SJSA1 (cell line): ENCODE measurements around the gene MLPH. TPM values are rescaled to one million over a fixed set of nuclear protein-coding genes. Genes with fewer than 3 reads are reported as not detected.
A peak's percentile ranks its signal among the peaks of the same experiment; 100 is the strongest.

ENCODE experiments used
- DNase-seq, 2 experiments: peaks; one replicate each; pipeline ENCODE4 v3.0.0-alpha.2; 2015 to 2020; ENCODE audit warnings: low spot score in 2 of 2, low read depth in 1 of 2
- H3K27ac ChIP-seq: fragments of 250-450 bp; sonication (Bioruptor Pico); 2 replicates; pipeline ENCODE4 v1.5.1; 2020; ENCODE audit warnings: mild to moderate bottlenecking, moderate library complexity
- H3K27me3 ChIP-seq: fragments of 250-450 bp; sonication (Bioruptor Pico); replicated peaks from 2 replicates; pipeline ENCODE4 v1.5.1; 2020; ENCODE audit warnings: mild to moderate bottlenecking, moderate library complexity
- H3K36me3 ChIP-seq: fragments of 250-450 bp; sonication (Bioruptor Pico); 2 replicates; pipeline ENCODE4 v1.5.1; 2020; ENCODE audit warnings: mild to moderate bottlenecking
- H3K4me1 ChIP-seq: fragments of 250-450 bp; sonication (Bioruptor Pico); replicated peaks from 2 replicates; pipeline ENCODE4 v1.6.1; 2021; ENCODE audit warnings: mild to moderate bottlenecking
- H3K4me3 ChIP-seq: fragments of 250-450 bp; sonication (Bioruptor Pico); 2 replicates; pipeline ENCODE4 v1.5.1; 2020; ENCODE audit warnings: mild to moderate bottlenecking
- H3K9me3 ChIP-seq: fragments of 250-450 bp; sonication (Bioruptor Pico); replicated peaks from 2 replicates; pipeline ENCODE4 v1.5.1; 2020; ENCODE audit warnings: mild to moderate bottlenecking
- total RNA-seq: library from RNA; depleted of rRNA; stranded (reverse); fragments of >200 nt; shearing (Covaris generic); gene quantifications from 2 replicates; pipeline ENCODE4 v1.2.3, GENCODE V29; 2014; rRNA removed

Gene MLPH
- total RNA-seq, 1 experiment from 2014 or later, result 0.50 TPM

GRCh38 chr2:237598468-237599208, 111.6 kb downstream of the MLPH start:
- H3K36me3 ChIP-seq, result no peaks in the 10 kb centered on the region
- no peak overlapping the region for H3K27ac ChIP-seq
- no peak overlapping the region for H3K4me3 ChIP-seq
- H3K27me3 ChIP-seq, result no peaks in the 10 kb centered on the region
- no peak for DNase-seq
- H3K4me1 ChIP-seq, result peaks cover 16% of the 10 kb centered on the region
- H3K9me3 ChIP-seq, result no peaks in the 10 kb centered on the region

- peak overlapping the region; percentile 14; the same call in 1 of the 2 replicates for H3K27ac ChIP-seq
Observed at GRCh38 chr2:237599465-237600110, 112.5 kb downstream of the MLPH start.

GRCh38 chr2:237600205-237600846, 113.3 kb downstream of the MLPH start:
- Histone ChIP-seq H3K27me3 (no peaks in the 10 kb centered on the region), H3K4me1 (peaks cover 28% of the 10 kb centered on the region), H3K36me3 (no peaks in the 10 kb centered on the region), H3K27ac (peak overlapping the region; percentile 14; the same call in 1 of the 2 replicates), H3K9me3 (no peaks in the 10 kb centered on the region), H3K4me3 (no peak overlapping the region)
- peak in 1 of 2 experiments; percentile 42 for DNase-seq

More at GRCh38 chr2:237599465-237600110, 112.5 kb downstream of the MLPH start:
- no peaks in the 10 kb centered on the region for H3K9me3 ChIP-seq
- no peak overlapping the region for H3K4me3 ChIP-seq
- H3K27me3 ChIP-seq, result no peaks in the 10 kb centered on the region
- H3K36me3 ChIP-seq, result no peaks in the 10 kb centered on the region
- H3K4me1 ChIP-seq, result peaks cover 24% of the 10 kb centered on the region
- DNase-seq, result no peak

GRCh38 chr2:237601453-237602116, 114.5 kb downstream of the MLPH start:
- H3K36me3 ChIP-seq, result no peaks in the 10 kb centered on the region
- no peak overlapping the region for H3K27ac ChIP-seq
- H3K27me3 ChIP-seq, result no peaks in the 10 kb centered on the region
- H3K4me1 ChIP-seq, result peaks cover 36% of the 10 kb centered on the region
- no peak for DNase-seq
- H3K4me3 ChIP-seq, result no peak overlapping the region
- H3K9me3 ChIP-seq, result no peaks in the 10 kb centered on the region

- no peaks in the 10 kb centered on the region for H3K27me3 ChIP-seq
- H3K27ac ChIP-seq, result no peak overlapping the region
- no peak overlapping the region for H3K4me3 ChIP-seq
- H3K36me3 ChIP-seq, result no peaks in the 10 kb centered on the region
- peaks cover 39% of the 10 kb centered on the region for H3K4me1 ChIP-seq
- DNase-seq, result no peak
- no peaks in the 10 kb centered on the region for H3K9me3 ChIP-seq
Observed at GRCh38 chr2:237602409-237602808, 115.4 kb downstream of the MLPH start.

GRCh38 chr2:237603049-237603717, 116.1 kb downstream of the MLPH start:
- H3K4me1 ChIP-seq, result peaks cover 39% of the 10 kb centered on the region
- H3K4me3 ChIP-seq, result no peak overlapping the region
- DNase-seq, result no peak
- H3K9me3 ChIP-seq, result no peaks in the 10 kb centered on the region
- H3K36me3 ChIP-seq, result no peaks in the 10 kb centered on the region
- H3K27ac ChIP-seq, result peak overlapping the region; percentile 57
- H3K27me3 ChIP-seq, result no peaks in the 10 kb centered on the region

- H3K36me3 ChIP-seq, result no peaks in the 10 kb centered on the region
- DNase-seq, result peak in 1 of 2 experiments; percentile 46
- no peaks in the 10 kb centered on the region for H3K9me3 ChIP-seq
- peaks cover 39% of the 10 kb centered on the region for H3K4me1 ChIP-seq
- no peak overlapping the region for H3K4me3 ChIP-seq
- H3K27ac ChIP-seq, result peak overlapping the region; percentile 57
- H3K27me3 ChIP-seq, result no peaks in the 10 kb centered on the region
Observed at GRCh38 chr2:237603718-237604362, 116.8 kb downstream of the MLPH start.

GRCh38 chr2:237604391-237604790, 117.3 kb downstream of the MLPH start:
- Histone ChIP-seq H3K27ac (peak overlapping the region; percentile 57; the same call in 1 of the 2 replicates), H3K27me3 (no peaks in the 10 kb centered on the region), H3K9me3 (no peaks in the 10 kb centered on the region), H3K4me1 (peaks cover 39% of the 10 kb centered on the region), H3K4me3 (no peak overlapping the region), H3K36me3 (no peaks in the 10 kb centered on the region)
- no peak for DNase-seq

Other genes starting within 250 kb of the MLPH start
- gene COL6A3, start 73.1 kb upstream of the MLPH start, total RNA-seq, result 160 and 243 TPM in 2 replicates
- not detected in 2 replicates for gene PRLH, start 79.3 kb downstream of the MLPH start, total RNA-seq
- 0.21 and 0.28 TPM in 2 replicates for gene RAB17, start 103.5 kb downstream of the MLPH start, total RNA-seq
- 49.5 and 76.7 TPM in 2 replicates for gene LRRFIP1, start 140.3 kb downstream of the MLPH start, total RNA-seq